HG02981 (cell line): ENCODE measurements around the gene CCDC59.

ENCODE experiments used
- ATAC-seq: cut with Tn5 transposase; IDR thresholded peaks from one replicate; pipeline ENCODE4 v1.9.1; 2021; ENCODE audit warnings: mild to moderate bottlenecking, moderate library complexity; ENCODE audit not compliant: unreplicated experiment

CCDC59 gene

GRCh38 chr12:82319276-82319675 is 38.9 kb downstream of the CCDC59 start:
- no peak for ATAC-seq

- ATAC-seq = no peak
These were observed 43.7 kb downstream of the CCDC59 start for GRCh38 chr12:82314406-82314892.
